Measurements from ENCODE around the gene CHI3L2.

The CHI3L2 gene

GRCh38 chr1:111242805-111243523 lies 15.5 kb downstream of the CHI3L2 start:
- Histone ChIP-seq H3K4me1 (ENCODE audit: control insufficient read depth, insufficient read depth, low read length) (no peaks in the 10 kb centered on the region), H3K27me3 (replicated peaks; ENCODE audit: control insufficient read depth, insufficient read depth, low read length) (no peaks in the 10 kb centered on the region), H3K4me3 (ENCODE audit: low read length) (no peak overlapping the region), H3K36me3 (ENCODE audit: control insufficient read depth, insufficient read depth, low read length, severe bottlenecking) (peaks cover 69% of the 10 kb centered on the region), H3K9ac (ENCODE audit: low read length) (no peak overlapping the region), H3K9me3 (ENCODE audit: control insufficient read depth, low read length) (no peaks in the 10 kb centered on the region)
- DNase-seq (ENCODE audit: low read depth): no peak

GRCh38 chr1:111247125-111247838 lies 19.8 kb downstream of the CHI3L2 start:
- DNase-seq (ENCODE audit: low read depth): no peak
- peaks cover 25% of the 10 kb centered on the region for H3K36me3 ChIP-seq (ENCODE audit: control insufficient read depth, insufficient read depth, low read length, severe bottlenecking)
- no peaks in the 10 kb centered on the region for H3K27me3 ChIP-seq (replicated peaks; ENCODE audit: control insufficient read depth, insufficient read depth, low read length)
- H3K4me1 ChIP-seq (ENCODE audit: control insufficient read depth, insufficient read depth, low read length): no peaks in the 10 kb centered on the region
- no peak overlapping the region for H3K4me3 ChIP-seq (ENCODE audit: low read length)
- H3K9ac ChIP-seq (ENCODE audit: low read length): no peak overlapping the region
- H3K9me3 ChIP-seq (ENCODE audit: control insufficient read depth, low read length): no peaks in the 10 kb centered on the region

GRCh38 chr1:111249960-111250359 lies 22.4 kb downstream of the CHI3L2 start:
- no peak overlapping the region for H3K9ac ChIP-seq (ENCODE audit: low read length)
- H3K27me3 ChIP-seq (replicated peaks; ENCODE audit: control insufficient read depth, insufficient read depth, low read length): no peaks in the 10 kb centered on the region
- peaks cover under 1% of the 10 kb centered on the region for H3K36me3 ChIP-seq (ENCODE audit: control insufficient read depth, insufficient read depth, low read length, severe bottlenecking)
- H3K4me3 ChIP-seq (ENCODE audit: low read length): no peak overlapping the region
- H3K4me1 ChIP-seq (ENCODE audit: control insufficient read depth, insufficient read depth, low read length): peaks cover 6% of the 10 kb centered on the region
- H3K9me3 ChIP-seq (ENCODE audit: control insufficient read depth, low read length): no peaks in the 10 kb centered on the region
- no peak for DNase-seq (ENCODE audit: low read depth)

- DNase-seq (ENCODE audit: low read depth): no peak
- Histone ChIP-seq H3K9ac (ENCODE audit: low read length) (no peak overlapping the region), H3K4me3 (ENCODE audit: low read length) (no peak overlapping the region), H3K4me1 (ENCODE audit: control insufficient read depth, insufficient read depth, low read length) (peaks cover 6% of the 10 kb centered on the region), H3K27me3 (replicated peaks; ENCODE audit: control insufficient read depth, insufficient read depth, low read length) (peaks cover 5% of the 10 kb centered on the region), H3K36me3 (ENCODE audit: control insufficient read depth, insufficient read depth, low read length, severe bottlenecking) (no peaks in the 10 kb centered on the region), H3K9me3 (ENCODE audit: control insufficient read depth, low read length) (no peaks in the 10 kb centered on the region)
These were observed 24.1 kb downstream of the CHI3L2 start for GRCh38 chr1:111251570-111251969.

GRCh38 chr1:111252786-111253185 lies 25.3 kb downstream of the CHI3L2 start:
- H3K4me3 ChIP-seq (ENCODE audit: low read length): no peak overlapping the region
- DNase-seq (ENCODE audit: low read depth): no peak
- H3K27me3 ChIP-seq (replicated peaks; ENCODE audit: control insufficient read depth, insufficient read depth, low read length): peaks cover 5% of the 10 kb centered on the region
- peaks cover 15% of the 10 kb centered on the region for H3K4me1 ChIP-seq (ENCODE audit: control insufficient read depth, insufficient read depth, low read length)
- H3K36me3 ChIP-seq (ENCODE audit: control insufficient read depth, insufficient read depth, low read length, severe bottlenecking): no peaks in the 10 kb centered on the region
- no peak overlapping the region for H3K9ac ChIP-seq (ENCODE audit: low read length)
- H3K9me3 ChIP-seq (ENCODE audit: control insufficient read depth, low read length): no peaks in the 10 kb centered on the region

GRCh38 chr1:111253876-111254275 lies 26.4 kb downstream of the CHI3L2 start:
- no peak for DNase-seq (ENCODE audit: low read depth)
- H3K27me3 ChIP-seq (replicated peaks; ENCODE audit: control insufficient read depth, insufficient read depth, low read length): peaks cover 5% of the 10 kb centered on the region
- H3K4me3 ChIP-seq (ENCODE audit: low read length): no peak overlapping the region
- H3K9me3 ChIP-seq (ENCODE audit: control insufficient read depth, low read length): no peaks in the 10 kb centered on the region
- H3K9ac ChIP-seq (ENCODE audit: low read length): no peak overlapping the region
- H3K36me3 ChIP-seq (ENCODE audit: control insufficient read depth, insufficient read depth, low read length, severe bottlenecking): no peaks in the 10 kb centered on the region
- H3K4me1 ChIP-seq (ENCODE audit: control insufficient read depth, insufficient read depth, low read length): peaks cover 15% of the 10 kb centered on the region

- DNase-seq (ENCODE audit: low read depth): no peak
- H3K27me3 ChIP-seq (replicated peaks; ENCODE audit: control insufficient read depth, insufficient read depth, low read length): peaks cover 5% of the 10 kb centered on the region
- no peak overlapping the region for H3K9ac ChIP-seq (ENCODE audit: low read length)
- peaks cover 15% of the 10 kb centered on the region for H3K4me1 ChIP-seq (ENCODE audit: control insufficient read depth, insufficient read depth, low read length)
- H3K4me3 ChIP-seq (ENCODE audit: low read length): no peak overlapping the region
- no peaks in the 10 kb centered on the region for H3K36me3 ChIP-seq (ENCODE audit: control insufficient read depth, insufficient read depth, low read length, severe bottlenecking)
- peaks cover 2% of the 10 kb centered on the region for H3K9me3 ChIP-seq (ENCODE audit: control insufficient read depth, low read length)
These were observed 29.6 kb downstream of the CHI3L2 start for GRCh38 chr1:111256988-111257658.

- Histone ChIP-seq H3K9ac (ENCODE audit: low read length) (no peak overlapping the region), H3K4me3 (ENCODE audit: low read length) (no peak overlapping the region), H3K9me3 (ENCODE audit: control insufficient read depth, low read length) (peaks cover 11% of the 10 kb centered on the region), H3K36me3 (ENCODE audit: control insufficient read depth, insufficient read depth, low read length, severe bottlenecking) (no peaks in the 10 kb centered on the region), H3K27me3 (replicated peaks; ENCODE audit: control insufficient read depth, insufficient read depth, low read length) (peaks cover 14% of the 10 kb centered on the region), H3K4me1 (ENCODE audit: control insufficient read depth, insufficient read depth, low read length) (peaks cover 10% of the 10 kb centered on the region)
- DNase-seq (ENCODE audit: low read depth): no peak
These were observed 40.4 kb downstream of the CHI3L2 start for GRCh38 chr1:111267801-111268508.

GRCh38 chr1:111269825-111270406 lies 42.4 kb downstream of the CHI3L2 start:
- no peak overlapping the region for H3K4me3 ChIP-seq (ENCODE audit: low read length)
- H3K36me3 ChIP-seq (ENCODE audit: control insufficient read depth, insufficient read depth, low read length, severe bottlenecking): no peaks in the 10 kb centered on the region
- no peak for DNase-seq (ENCODE audit: low read depth)
- peaks cover 5% of the 10 kb centered on the region for H3K9me3 ChIP-seq (ENCODE audit: control insufficient read depth, low read length)
- H3K4me1 ChIP-seq (ENCODE audit: control insufficient read depth, insufficient read depth, low read length): peaks cover 18% of the 10 kb centered on the region
- peaks cover 14% of the 10 kb centered on the region for H3K27me3 ChIP-seq (replicated peaks; ENCODE audit: control insufficient read depth, insufficient read depth, low read length)
- no peak overlapping the region for H3K9ac ChIP-seq (ENCODE audit: low read length)

GRCh38 chr1:111270771-111271463 lies 43.4 kb downstream of the CHI3L2 start:
- H3K4me3 ChIP-seq (ENCODE audit: low read length): no peak overlapping the region
- peaks cover 25% of the 10 kb centered on the region for H3K4me1 ChIP-seq (ENCODE audit: control insufficient read depth, insufficient read depth, low read length)
- H3K36me3 ChIP-seq (ENCODE audit: control insufficient read depth, insufficient read depth, low read length, severe bottlenecking): no peaks in the 10 kb centered on the region
- DNase-seq (ENCODE audit: low read depth): no peak
- H3K27me3 ChIP-seq (replicated peaks; ENCODE audit: control insufficient read depth, insufficient read depth, low read length): peaks cover 14% of the 10 kb centered on the region
- no peaks in the 10 kb centered on the region for H3K9me3 ChIP-seq (ENCODE audit: control insufficient read depth, low read length)
- H3K9ac ChIP-seq (ENCODE audit: low read length): no peak overlapping the region
